HepG2 (cell line): ENCODE data around the gene GGA1. TPM values are rescaled to one million over a fixed set of nuclear protein-coding genes. Genes with fewer than 3 reads are reported as not detected.

Experiments used
- ADNP ChIP-seq: sonication (generic); formaldehyde crosslinking; IDR thresholded peaks from 2 replicates; pipeline ENCODE4 v1.4.0; 2020; ENCODE audit warnings: missing genetic modification reagents
- MLLT10 ChIP-seq: sonication (generic); formaldehyde crosslinking; IDR thresholded peaks from 2 replicates; pipeline ENCODE4 v1.4.0; 2020; ENCODE audit warnings: missing genetic modification reagents
- NFATC3 ChIP-seq: sonication (generic); formaldehyde crosslinking; IDR thresholded peaks from 2 replicates; pipeline ENCODE4 v1.5.1; 2020; ENCODE audit warnings: mild to moderate bottlenecking, missing genetic modification reagents
- NFE2L1 ChIP-seq: sonication (generic); formaldehyde crosslinking; IDR thresholded peaks from 2 replicates; pipeline ENCODE4 v1.4.0; 2020; ENCODE audit warnings: missing genetic modification reagents, mild to moderate bottlenecking, borderline replicate concordance
- RAD51 ChIP-seq: fragments of 450-650 bp; IDR thresholded peaks from 2 replicates; pipeline ENCODE4 v1.6.1; 2016; ENCODE audit warnings: borderline replicate concordance
- SOX6 ChIP-seq, 2 experiments: fragments of 450-650 bp in 1 of 2; sonication (generic) in 1 of 2; formaldehyde crosslinking in 1 of 2; IDR thresholded peaks; 2 replicates each; pipeline versions ENCODE4 v1.4.0 to v1.6.1; 2017 to 2020; ENCODE audit warnings: antibody characterized with exemption in 1 of 2, mild to moderate bottlenecking in 1 of 2, missing genetic modification reagents in 1 of 2
- XBP1 ChIP-seq: sonication (generic); formaldehyde crosslinking; IDR thresholded peaks from 2 replicates; pipeline ENCODE4 v1.5.0; 2020; ENCODE audit warnings: missing genetic modification reagents
- ZBTB7A ChIP-seq: sonication (generic); formaldehyde crosslinking; IDR thresholded peaks from 2 replicates; pipeline ENCODE4 v1.8.0; 2022; ENCODE audit warnings: mild to moderate bottlenecking, missing genetic modification reagents
- ZNF205 ChIP-seq: IDR thresholded peaks from 2 replicates; pipeline ENCODE4 v1.6.1; 2018; ENCODE audit warnings: missing biosample characterization, missing genetic modification reagents
- ZNF530 ChIP-seq: sonication (generic); formaldehyde crosslinking; IDR thresholded peaks from 2 replicates; pipeline ENCODE4 v1.5.0; 2020; ENCODE audit warnings: low read depth, mild to moderate bottlenecking, missing genetic modification reagents
- ZNF674 ChIP-seq: sonication (generic); formaldehyde crosslinking; IDR thresholded peaks from 2 replicates; pipeline ENCODE4 v1.5.0; 2020; ENCODE audit warnings: low read depth, mild to moderate bottlenecking, missing genetic modification reagents
- ZNF777 ChIP-seq: sonication (generic); formaldehyde crosslinking; IDR thresholded peaks from 2 replicates; pipeline ENCODE4 v1.4.0; 2020; ENCODE audit warnings: missing genetic modification reagents
- ZNF83 ChIP-seq: sonication (generic); formaldehyde crosslinking; IDR thresholded peaks from 2 replicates; pipeline ENCODE4 v1.4.0; 2020; ENCODE audit warnings: missing genetic modification reagents, mild to moderate bottlenecking, borderline replicate concordance
- polyA plus RNA-seq, 8 experiments: library from polyadenylated mRNA; depleted of rRNA in 3 of 8; stranded (reverse) in 7 of 8; unstranded in 1 of 8; fragments of >200 nt; fragmentation: Illumina TruSeq in 4 of 8; extraction: Trizol in 4 of 8; gene quantifications; 2 replicates each; pipeline versions ENCODE4 v1.2.1 to v1.2.3, GENCODE V29; 2011 to 2016; ENCODE audit warnings: low read depth in 4 of 8, missing spikeins in 1 of 8, mixed read lengths in 1 of 8; ENCODE audit not compliant: insufficient read depth in 1 of 8
- total RNA-seq, 5 experiments: library from RNA; depleted of rRNA; stranded (reverse); fragments of >200 nt; fragmentation: Illumina TruSeq; extraction: Trizol; gene quantifications; 2 replicates each; pipeline ENCODE4 v1.2.3, GENCODE V29; 2016; ENCODE audit warnings: low read depth in 1 of 5
- TF ChIP-seq, protein P1 (sequence below): sonication (generic); formaldehyde crosslinking; IDR thresholded peaks from 2 replicates; pipeline ENCODE4 v1.5.0; 2020; ENCODE audit warnings: missing genetic modification reagents
- TF ChIP-seq, protein P2 (sequence below), 2 experiments: sonication (generic) in 1 of 2; formaldehyde crosslinking in 1 of 2; IDR thresholded peaks; 2 replicates each; pipeline versions ENCODE4 v1.4.0 to v1.6.1; 2018 to 2020; ENCODE audit warnings: missing genetic modification reagents in 2 of 2, borderline replicate concordance in 1 of 2, low read depth in 1 of 2, mild to moderate bottlenecking in 1 of 2, missing biosample characterization in 1 of 2
- TF ChIP-seq, protein P3 (sequence below): sonication (generic); formaldehyde crosslinking; IDR thresholded peaks from 2 replicates; pipeline ENCODE4 v1.5.0; 2020; ENCODE audit warnings: mild to moderate bottlenecking, missing genetic modification reagents
- TF ChIP-seq, protein P4 (sequence below): sonication (generic); formaldehyde crosslinking; IDR thresholded peaks from 2 replicates; pipeline ENCODE4 v1.8.1; 2023; ENCODE audit warnings: mild to moderate bottlenecking, moderate library complexity, missing genetic modification reagents
- TF ChIP-seq, protein P5 (sequence below), 2 experiments: sonication (generic) in 1 of 2; formaldehyde crosslinking in 1 of 2; IDR thresholded peaks; 2 replicates each; pipeline versions ENCODE4 v1.4.0 to v1.6.1; 2016 to 2020; ENCODE audit warnings: borderline replicate concordance in 1 of 2, low read depth in 1 of 2, mild to moderate bottlenecking in 1 of 2, missing genetic modification reagents in 1 of 2

GGA1 gene
- total and polyA plus RNA-seq, 2 of the 13 experiments (the other 11 are each of a cell fraction or from before 2014, with no cell fraction given), result 29.1 to 87.2 TPM

DNA sequence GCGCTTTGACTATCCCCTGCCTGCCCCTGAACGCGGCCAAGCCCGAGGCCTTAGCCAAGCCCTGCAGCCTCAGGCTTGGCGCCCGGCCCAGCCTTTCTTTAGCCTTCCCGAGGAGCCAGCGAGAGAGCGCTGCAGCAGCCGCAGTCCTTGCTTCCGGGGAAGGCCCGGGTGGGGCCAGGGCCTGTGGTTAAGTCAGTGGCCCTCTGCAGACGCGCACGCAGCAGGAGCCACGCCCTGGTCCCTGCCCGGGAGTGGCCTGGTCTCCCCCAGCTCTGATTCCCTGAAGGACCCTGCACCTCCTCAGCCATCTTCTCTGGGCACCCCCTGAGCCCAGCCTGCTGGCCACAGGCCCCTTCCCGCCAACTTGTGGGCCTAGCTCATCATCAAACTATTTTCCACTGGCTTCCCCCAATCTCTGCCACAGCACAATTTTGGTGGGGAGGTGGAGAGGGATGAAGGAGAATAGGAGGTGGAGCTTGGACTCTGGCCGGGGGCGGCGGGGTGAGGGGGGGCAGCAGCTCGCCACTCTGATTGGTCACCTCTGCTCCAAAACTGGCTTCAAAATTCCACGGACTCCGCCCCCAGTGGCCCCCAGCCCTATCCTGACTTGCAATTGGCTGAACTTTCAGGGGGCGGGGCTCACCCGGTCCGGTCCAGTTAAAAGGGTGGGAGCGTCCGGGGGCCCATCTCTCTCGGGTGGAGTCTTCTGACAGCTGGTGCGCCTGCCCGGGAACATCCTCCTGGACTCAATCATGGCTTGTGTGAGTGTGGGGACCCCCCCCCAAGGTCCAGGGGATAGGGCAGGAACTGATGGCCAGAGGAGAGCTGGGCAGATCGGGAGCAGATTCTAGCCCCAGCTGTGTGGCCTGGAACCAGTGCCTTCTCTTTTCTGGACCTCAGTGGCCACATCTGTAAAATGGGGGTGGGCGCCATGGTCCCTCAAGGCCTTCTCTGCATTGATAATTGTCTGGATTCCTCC is 66.6 kb downstream of the GGA1 start, which contains the start of gene LGALS1 (continued):
- TF ChIP-seq, protein P1, sequence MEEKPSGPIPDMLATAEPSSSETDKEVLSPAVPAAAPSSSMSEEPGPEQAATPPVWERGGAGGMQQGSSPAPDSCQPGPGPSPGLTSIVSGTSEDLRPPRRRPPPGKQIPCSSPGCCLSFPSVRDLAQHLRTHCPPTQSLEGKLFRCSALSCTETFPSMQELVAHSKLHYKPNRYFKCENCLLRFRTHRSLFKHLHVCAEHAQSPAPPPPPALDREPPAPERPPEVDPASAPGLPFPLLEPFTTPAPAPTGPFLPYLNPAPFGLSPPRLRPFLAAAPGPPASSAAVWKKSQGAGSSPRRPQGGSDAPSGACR (CRISPR knock-in tag), result no peak
- no peak for TF ChIP-seq ZNF777 (CRISPR knock-in tag)
- TF ChIP-seq NFATC3 (CRISPR knock-in tag), result 0 out of 2 replicates have a peak, but pooled peaks have one; percentile 67
- TF ChIP-seq ZNF674 (CRISPR knock-in tag), result no peak
- TF ChIP-seq MLLT10 (CRISPR knock-in tag), result no peak
- TF ChIP-seq XBP1 (CRISPR knock-in tag), result no peak
- TF ChIP-seq NFE2L1 (CRISPR knock-in tag), result no peak
- TF ChIP-seq, protein P2, sequence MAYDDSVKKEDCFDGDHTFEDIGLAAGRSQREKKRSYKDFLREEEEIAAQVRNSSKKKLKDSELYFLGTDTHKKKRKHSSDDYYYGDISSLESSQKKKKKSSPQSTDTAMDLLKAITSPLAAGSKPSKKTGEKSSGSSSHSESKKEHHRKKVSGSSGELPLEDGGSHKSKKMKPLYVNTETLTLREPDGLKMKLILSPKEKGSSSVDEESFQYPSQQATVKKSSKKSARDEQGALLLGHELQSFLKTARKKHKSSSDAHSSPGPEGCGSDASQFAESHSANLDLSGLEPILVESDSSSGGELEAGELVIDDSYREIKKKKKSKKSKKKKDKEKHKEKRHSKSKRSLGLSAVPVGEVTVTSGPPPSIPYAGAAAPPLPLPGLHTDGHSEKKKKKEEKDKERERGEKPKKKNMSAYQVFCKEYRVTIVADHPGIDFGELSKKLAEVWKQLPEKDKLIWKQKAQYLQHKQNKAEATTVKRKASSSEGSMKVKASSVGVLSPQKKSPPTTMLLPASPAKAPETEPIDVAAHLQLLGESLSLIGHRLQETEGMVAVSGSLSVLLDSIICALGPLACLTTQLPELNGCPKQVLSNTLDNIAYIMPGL (CRISPR knock-in tag; IDR thresholded peaks at IDR 0.05; ENCODE audit: borderline replicate concordance in 1 of 2, low read depth in 1 of 2), result peak in 1 of 2 experiments; percentile 49; a peak in 2 of 4 replicates
- no peak for TF ChIP-seq SOX6 (IDR thresholded peaks at IDR 0.05)
- TF ChIP-seq SOX6 (CRISPR knock-in tag; IDR thresholded peaks at IDR 0.05), result 0 out of 2 replicates have a peak, but pooled peaks have one; percentile 32
- TF ChIP-seq ZBTB7A, result no peak
- TF ChIP-seq ADNP (CRISPR knock-in tag), result peak; percentile 32; the same call in 1 of the 2 replicates
- TF ChIP-seq RAD51, result no peak
- TF ChIP-seq ZNF530 (CRISPR knock-in tag), result no peak
- TF ChIP-seq, protein P3, sequence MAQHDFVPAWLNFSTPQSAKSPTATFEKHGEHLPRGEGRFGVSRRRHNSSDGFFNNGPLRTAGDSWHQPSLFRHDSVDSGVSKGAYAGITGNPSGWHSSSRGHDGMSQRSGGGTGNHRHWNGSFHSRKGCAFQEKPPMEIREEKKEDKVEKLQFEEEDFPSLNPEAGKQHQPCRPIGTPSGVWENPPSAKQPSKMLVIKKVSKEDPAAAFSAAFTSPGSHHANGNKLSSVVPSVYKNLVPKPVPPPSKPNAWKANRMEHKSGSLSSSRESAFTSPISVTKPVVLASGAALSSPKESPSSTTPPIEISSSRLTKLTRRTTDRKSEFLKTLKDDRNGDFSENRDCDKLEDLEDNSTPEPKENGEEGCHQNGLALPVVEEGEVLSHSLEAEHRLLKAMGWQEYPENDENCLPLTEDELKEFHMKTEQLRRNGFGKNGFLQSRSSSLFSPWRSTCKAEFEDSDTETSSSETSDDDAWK (CRISPR knock-in tag), result no peak
- no peak for TF ChIP-seq ZNF83 (CRISPR knock-in tag)
- TF ChIP-seq, protein P4, sequence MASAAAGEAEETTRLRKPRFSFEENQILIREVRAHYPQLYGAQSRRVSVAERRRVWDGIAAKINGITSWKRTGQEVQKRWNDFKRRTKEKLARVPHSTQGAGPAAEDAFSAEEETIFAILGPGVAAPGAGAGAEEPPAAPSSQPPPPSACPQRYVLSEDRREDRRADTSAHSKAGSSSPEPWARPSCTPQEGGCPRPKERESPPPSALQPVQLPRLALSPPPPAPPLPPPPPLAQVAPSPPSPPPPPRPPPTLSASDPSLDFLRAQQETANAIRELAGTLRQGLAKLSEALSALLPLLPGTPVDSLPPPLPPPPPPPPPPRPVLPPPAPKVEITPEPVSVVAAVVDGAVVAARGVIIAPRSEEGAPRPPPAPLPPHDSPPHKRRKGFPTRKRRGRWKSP (CRISPR knock-in tag), result no peak
- no peak for TF ChIP-seq ZNF205
- TF ChIP-seq, protein P5, sequence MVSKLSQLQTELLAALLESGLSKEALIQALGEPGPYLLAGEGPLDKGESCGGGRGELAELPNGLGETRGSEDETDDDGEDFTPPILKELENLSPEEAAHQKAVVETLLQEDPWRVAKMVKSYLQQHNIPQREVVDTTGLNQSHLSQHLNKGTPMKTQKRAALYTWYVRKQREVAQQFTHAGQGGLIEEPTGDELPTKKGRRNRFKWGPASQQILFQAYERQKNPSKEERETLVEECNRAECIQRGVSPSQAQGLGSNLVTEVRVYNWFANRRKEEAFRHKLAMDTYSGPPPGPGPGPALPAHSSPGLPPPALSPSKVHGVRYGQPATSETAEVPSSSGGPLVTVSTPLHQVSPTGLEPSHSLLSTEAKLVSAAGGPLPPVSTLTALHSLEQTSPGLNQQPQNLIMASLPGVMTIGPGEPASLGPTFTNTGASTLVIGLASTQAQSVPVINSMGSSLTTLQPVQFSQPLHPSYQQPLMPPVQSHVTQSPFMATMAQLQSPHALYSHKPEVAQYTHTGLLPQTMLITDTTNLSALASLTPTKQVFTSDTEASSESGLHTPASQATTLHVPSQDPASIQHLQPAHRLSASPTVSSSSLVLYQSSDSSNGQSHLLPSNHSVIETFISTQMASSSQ (IDR thresholded peaks at IDR 0.05; ENCODE audit: low read depth), result no peak
- TF ChIP-seq, protein P5 (CRISPR knock-in tag; IDR thresholded peaks at IDR 0.05; ENCODE audit: borderline replicate concordance), result no peak
